Neural crest cell (in vitro differentiated cells): ENCODE results near the gene RNF123. TPM values are rescaled to one million over a fixed set of nuclear protein-coding genes. Genes with fewer than 3 reads are reported as not detected.
"Not testable (repeated sequence)": the region's sequence is repeated elsewhere in the genome, so short reads cannot be mapped to it uniquely, and the experiment has no call there.

Source experiments
- DNase-seq: peaks from one replicate; pipeline ENCODE4 v3.0.0; 2021; ENCODE audit warnings: low read depth, mixed read lengths, low spot score
- H3K27ac Mint-ChIP-seq: one replicate; pipeline ENCODE4 v1.8.0; 2021; ENCODE audit warnings: mild to moderate bottlenecking, mixed read lengths; ENCODE audit not compliant: unreplicated experiment
- H3K27me3 Mint-ChIP-seq: 2 replicates; pipeline ENCODE4 v1.8.0; 2021; ENCODE audit warnings: low read depth, mild to moderate bottlenecking, mixed read lengths
- H3K36me3 Mint-ChIP-seq: 2 replicates; pipeline ENCODE4 v1.8.0; 2021; ENCODE audit warnings: low read depth, mild to moderate bottlenecking, mixed read lengths
- H3K4me1 Mint-ChIP-seq: 2 replicates; pipeline ENCODE4 v1.8.0; 2021; ENCODE audit warnings: mixed read lengths
- H3K4me3 Mint-ChIP-seq: one replicate; pipeline ENCODE4 v1.8.0; 2021; ENCODE audit warnings: mild to moderate bottlenecking, mixed read lengths
- H3K9me3 Mint-ChIP-seq: 2 replicates; pipeline ENCODE4 v1.8.0; 2021; ENCODE audit warnings: mixed read lengths
- CTCF ChIP-seq: fragments of 200-600 bp; sonication (generic); conservative IDR thresholded peaks from 2 replicates; pipeline ENCODE4 v1.5.0; 2021; ENCODE audit warnings: antibody characterized with exemption, mild to moderate bottlenecking
- total RNA-seq: library from RNA; stranded (reverse); gene quantifications from 2 replicates; pipeline ENCODE4 v1.2.1, GENCODE V29; 2021

RNF123 gene
- total RNA-seq, 1 donor from 2014 or later = 42.4 TPM

GRCh38 chr3:49681543-49681942 is 7.8 kb upstream of the RNF123 start:
- Mint-ChIP-seq H3K36me3 (peaks cover 5% of the 10 kb centered on the region), H3K4me3 (no peak overlapping the region), H3K27me3 (peaks cover 6% of the 10 kb centered on the region), H3K4me1 (no peaks in the 10 kb centered on the region), H3K27ac (no peak overlapping the region), H3K9me3 (no peaks in the 10 kb centered on the region)
- no peak for TF ChIP-seq CTCF
- no peak for DNase-seq

- Mint-ChIP-seq H3K9me3 (no peaks in the 10 kb centered on the region), H3K36me3 (peaks cover 5% of the 10 kb centered on the region), H3K4me1 (peaks cover 7% of the 10 kb centered on the region), H3K4me3 (no peak overlapping the region), H3K27me3 (peaks cover 13% of the 10 kb centered on the region), H3K27ac (no peak overlapping the region)
- no peak for TF ChIP-seq CTCF
- no peak for DNase-seq
These were observed 6.2 kb upstream of the RNF123 start for GRCh38 chr3:49683162-49683561.

- H3K4me3 Mint-ChIP-seq, H3K36me3 Mint-ChIP-seq, H3K27ac Mint-ChIP-seq, DNase-seq, H3K9me3 Mint-ChIP-seq: not testable (repeated sequence)
- H3K27me3 Mint-ChIP-seq = peaks cover 18% of the 10 kb centered on the region
- peaks cover 14% of the 10 kb centered on the region for H3K4me1 Mint-ChIP-seq
These were observed 4.9 kb upstream of the RNF123 start for GRCh38 chr3:49684453-49684852.

- H3K4me1 Mint-ChIP-seq = peaks cover 20% of the 10 kb centered on the region
- not testable (repeated sequence) for H3K9me3 Mint-ChIP-seq, DNase-seq, H3K36me3 Mint-ChIP-seq, H3K27ac Mint-ChIP-seq
- peak overlapping the region; percentile 49 for H3K4me3 Mint-ChIP-seq
- peaks cover 18% of the 10 kb centered on the region for H3K27me3 Mint-ChIP-seq
These were observed 4.3 kb upstream of the RNF123 start for GRCh38 chr3:49685103-49685502.

GRCh38 chr3:49685846-49686245 is 3.5 kb upstream of the RNF123 start:
- DNase-seq, H3K36me3 Mint-ChIP-seq, H3K9me3 Mint-ChIP-seq, H3K27ac Mint-ChIP-seq, H3K4me3 Mint-ChIP-seq: not testable (repeated sequence)
- Mint-ChIP-seq H3K27me3 (peaks cover 18% of the 10 kb centered on the region), H3K4me1 (peaks cover 25% of the 10 kb centered on the region)

- peaks cover 18% of the 10 kb centered on the region for H3K27me3 Mint-ChIP-seq
- H3K27ac Mint-ChIP-seq, DNase-seq, H3K36me3 Mint-ChIP-seq, H3K9me3 Mint-ChIP-seq: not testable (repeated sequence)
- peak overlapping the region; percentile 86 for H3K4me3 Mint-ChIP-seq
- H3K4me1 Mint-ChIP-seq = peaks cover 25% of the 10 kb centered on the region
These were observed 3.0 kb upstream of the RNF123 start for GRCh38 chr3:49686346-49686745.

- Mint-ChIP-seq H3K27me3 (peaks cover 18% of the 10 kb centered on the region), H3K4me1 (peaks cover 25% of the 10 kb centered on the region), H3K27ac (peak overlapping the region; percentile 90), H3K4me3 (peak overlapping the region; percentile 86)
- not testable (repeated sequence) for H3K9me3 Mint-ChIP-seq, H3K36me3 Mint-ChIP-seq
- DNase-seq = peak; percentile 60
These were observed 2.5 kb upstream of the RNF123 start for GRCh38 chr3:49686769-49687423.

GRCh38 chr3:49687424-49687795 is 1.9 kb upstream of the RNF123 start:
- not testable (repeated sequence) for H3K9me3 Mint-ChIP-seq, DNase-seq, H3K36me3 Mint-ChIP-seq, H3K27ac Mint-ChIP-seq
- Mint-ChIP-seq H3K4me1 (peaks cover 25% of the 10 kb centered on the region), H3K27me3 (peaks cover 18% of the 10 kb centered on the region), H3K4me3 (peak overlapping the region; percentile 86)

- DNase-seq, H3K9me3 Mint-ChIP-seq, H3K36me3 Mint-ChIP-seq: not testable (repeated sequence)
- Mint-ChIP-seq H3K4me1 (peaks cover 25% of the 10 kb centered on the region), H3K4me3 (peak overlapping the region; percentile 97), H3K27ac (peak overlapping the region; percentile 75), H3K27me3 (peaks cover 18% of the 10 kb centered on the region)
These were observed 865 bp upstream of the RNF123 start for GRCh38 chr3:49688338-49689045.

- DNase-seq, H3K9me3 Mint-ChIP-seq, H3K36me3 Mint-ChIP-seq: not testable (repeated sequence)
- H3K4me1 Mint-ChIP-seq = peaks cover 25% of the 10 kb centered on the region
- peak overlapping the region; percentile 50 for H3K27ac Mint-ChIP-seq
- H3K4me3 Mint-ChIP-seq = peak overlapping the region; percentile 97
- peaks cover 18% of the 10 kb centered on the region for H3K27me3 Mint-ChIP-seq
These were observed 709 bp downstream of the RNF123 start for GRCh38 chr3:49689908-49690624.

- H3K9me3 Mint-ChIP-seq, DNase-seq, H3K27ac Mint-ChIP-seq, H3K36me3 Mint-ChIP-seq: not testable (repeated sequence)
- Mint-ChIP-seq H3K4me1 (peaks cover 25% of the 10 kb centered on the region), H3K27me3 (peaks cover 14% of the 10 kb centered on the region), H3K4me3 (peak overlapping the region; percentile 97)
These were observed 1.5 kb downstream of the RNF123 start for GRCh38 chr3:49690856-49691255.
